GM19324 (cell line): Measurements from ENCODE around the gene SP2.
A peak's percentile ranks its signal among the peaks of the same experiment; 100 is the strongest.

Experiments
- ATAC-seq: cut with Tn5 transposase; IDR thresholded peaks from one replicate; pipeline ENCODE4 v1.9.1; 2021; ENCODE audit warnings: mild to moderate bottlenecking, moderate library complexity; ENCODE audit not compliant: unreplicated experiment, low FRiP score

The SP2 gene

GRCh38 chr17:47888293-47888692 lies 7.7 kb upstream of the SP2 start:
- no peak for ATAC-seq

DNA sequence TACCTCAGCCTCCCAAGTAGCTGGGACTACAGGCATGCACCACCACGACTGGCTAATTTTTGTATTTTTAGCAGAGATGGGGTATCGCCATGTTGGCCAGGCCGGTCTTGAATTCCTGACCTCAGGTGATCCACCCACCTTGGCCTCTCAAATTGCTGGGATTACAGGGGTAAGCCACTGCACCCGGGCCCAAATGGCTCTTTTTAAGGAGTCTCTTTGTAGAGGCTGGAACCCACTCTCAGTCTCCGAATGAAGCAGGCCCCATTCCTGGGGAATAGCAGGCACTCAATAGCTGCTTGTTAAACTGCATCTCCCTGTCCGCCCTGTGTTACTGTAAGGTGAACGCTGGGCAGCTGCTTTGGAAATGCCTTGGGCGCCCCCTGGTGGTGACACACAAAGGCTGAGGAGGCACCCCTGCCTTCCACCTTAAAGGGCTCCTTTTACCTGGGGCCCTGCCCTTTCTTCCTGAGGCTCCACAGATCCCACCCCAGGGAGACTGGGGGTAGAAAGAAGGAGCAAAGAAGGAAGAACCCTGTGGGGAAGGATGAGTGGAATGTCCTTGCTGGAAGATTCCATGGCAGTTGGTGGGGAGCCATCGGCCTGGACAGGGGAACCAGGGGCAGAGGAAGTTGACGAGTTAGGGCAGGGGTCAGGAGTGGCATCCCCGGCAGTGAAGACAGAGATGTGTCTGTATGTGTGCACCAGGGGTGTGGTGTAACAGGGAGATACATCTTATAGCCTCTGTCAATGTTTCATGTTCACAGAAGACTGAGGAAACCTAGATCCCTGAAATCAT lies 6.1 kb upstream of the SP2 start:
- peak; percentile 43 for ATAC-seq

DNA sequence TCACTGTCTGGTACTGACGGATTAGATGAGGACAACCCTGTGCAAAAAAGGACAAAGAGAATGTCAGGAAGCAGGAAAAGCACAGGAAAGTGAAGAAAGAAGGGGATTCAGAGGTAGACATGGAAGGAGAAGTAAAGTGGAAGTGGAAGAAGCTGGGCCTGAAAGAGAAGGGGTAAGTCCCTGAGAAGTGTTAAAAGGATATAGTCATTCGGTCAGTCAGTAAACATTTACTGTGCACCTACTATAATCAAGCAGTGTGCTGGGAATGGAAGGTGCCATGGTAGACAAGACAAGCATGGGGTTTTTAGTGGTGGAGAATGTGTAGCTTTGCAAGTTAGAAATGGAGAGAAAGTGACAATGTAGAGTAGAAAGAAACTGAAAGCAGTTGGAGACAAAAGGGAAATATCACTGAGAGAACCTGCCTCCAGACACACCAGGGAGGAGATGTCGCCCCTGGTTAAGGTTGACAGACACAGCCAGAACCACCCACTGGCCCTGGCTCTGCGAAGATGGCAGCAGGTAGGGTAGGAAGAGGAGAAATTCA lies 4.4 kb upstream of the SP2 start:
- no peak for ATAC-seq

GRCh38 chr17:47894498-47895346 lies 1.3 kb upstream of the SP2 start:
- ATAC-seq = no peak

DNA sequence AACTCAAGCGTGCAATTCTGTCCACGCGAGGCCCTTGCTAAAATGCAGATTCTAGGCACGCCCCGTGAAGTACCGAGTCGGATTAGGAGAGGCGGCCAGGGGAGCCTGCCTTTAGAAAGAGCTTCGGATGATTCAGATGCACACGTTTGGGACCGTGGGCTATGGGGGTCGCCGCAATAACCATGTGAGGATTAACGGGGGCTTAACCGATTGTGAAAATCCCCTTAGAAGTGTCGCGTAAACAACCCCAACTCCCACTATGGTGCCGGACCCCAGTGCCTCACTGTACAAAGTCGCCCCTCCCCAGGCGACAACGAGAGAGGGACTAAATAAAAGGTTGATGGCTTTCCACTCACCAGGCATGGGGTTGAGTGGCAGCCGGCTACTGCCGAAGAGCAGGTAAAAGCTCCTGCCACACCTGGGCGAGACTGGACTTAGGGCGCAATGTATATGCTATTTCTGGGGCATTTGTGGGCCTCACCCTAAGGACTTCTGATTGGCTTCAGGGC lies 635 bp upstream of the SP2 start:
- ATAC-seq = no peak

- no peak for ATAC-seq
These were observed 845 bp downstream of the SP2 start for GRCh38 chr17:47896672-47897490.

DNA sequence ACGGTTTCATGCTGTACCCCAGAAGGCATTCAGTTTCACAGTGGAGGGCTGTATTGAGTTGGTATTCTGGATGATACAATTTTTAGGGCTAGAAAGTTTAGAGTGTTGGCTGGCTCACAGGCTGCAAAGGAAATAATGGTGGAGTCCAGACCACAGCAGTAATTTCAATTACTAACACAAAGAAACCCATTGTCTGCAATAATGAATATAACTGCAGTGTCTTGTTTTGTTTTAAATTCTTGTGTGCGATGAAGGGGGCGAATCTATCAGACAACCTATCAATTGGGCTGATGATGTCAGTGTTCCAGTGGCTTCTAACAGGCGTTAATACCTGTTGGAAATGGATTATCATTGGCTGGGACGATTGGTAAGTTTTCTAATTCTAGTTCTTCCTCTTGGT lies 1.5 kb downstream of the SP2 start:
- no peak for ATAC-seq

- ATAC-seq = no peak
These were observed 2.2 kb downstream of the SP2 start for GRCh38 chr17:47898241-47898640.

DNA sequence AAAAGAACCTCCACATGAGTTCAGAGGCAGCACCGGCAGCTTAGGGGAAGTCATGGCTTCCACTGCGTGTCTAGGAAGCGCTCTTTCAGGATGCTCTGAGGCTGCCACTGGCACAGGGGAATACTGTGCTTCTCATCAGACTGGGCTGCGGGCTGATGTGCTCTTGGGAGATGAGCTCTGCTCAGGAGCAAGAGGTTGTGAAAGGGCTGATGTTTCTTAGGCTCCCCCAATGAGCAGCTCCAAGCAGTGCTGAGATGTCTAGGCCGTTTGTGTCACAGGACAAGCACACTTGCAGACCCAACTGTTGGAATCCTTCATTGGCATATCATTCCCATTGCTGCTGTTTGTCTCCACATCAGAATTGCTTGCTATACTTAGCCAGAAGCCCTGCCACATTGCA lies 3.6 kb downstream of the SP2 start:
- ATAC-seq = no peak

DNA sequence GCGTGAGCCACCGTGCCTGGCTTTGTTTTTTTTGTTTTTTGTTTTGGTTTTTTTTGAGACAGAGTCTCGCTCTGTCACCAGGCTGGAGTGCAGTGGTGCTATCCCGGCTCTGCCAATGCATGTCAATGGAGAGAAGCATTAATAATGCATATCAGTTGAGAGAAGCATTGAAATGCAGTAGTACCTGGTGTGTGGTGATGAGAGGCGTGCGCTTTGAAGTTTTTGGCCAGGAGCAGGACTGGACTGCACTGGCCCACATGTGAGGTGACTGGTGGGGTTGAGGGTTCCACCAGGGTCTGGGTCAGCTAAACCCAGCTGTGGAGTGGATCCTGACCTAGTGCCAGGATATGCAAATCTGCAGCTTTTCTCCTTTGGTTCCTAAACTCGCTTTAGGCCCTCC lies 5.4 kb downstream of the SP2 start:
- no peak for ATAC-seq

DNA sequence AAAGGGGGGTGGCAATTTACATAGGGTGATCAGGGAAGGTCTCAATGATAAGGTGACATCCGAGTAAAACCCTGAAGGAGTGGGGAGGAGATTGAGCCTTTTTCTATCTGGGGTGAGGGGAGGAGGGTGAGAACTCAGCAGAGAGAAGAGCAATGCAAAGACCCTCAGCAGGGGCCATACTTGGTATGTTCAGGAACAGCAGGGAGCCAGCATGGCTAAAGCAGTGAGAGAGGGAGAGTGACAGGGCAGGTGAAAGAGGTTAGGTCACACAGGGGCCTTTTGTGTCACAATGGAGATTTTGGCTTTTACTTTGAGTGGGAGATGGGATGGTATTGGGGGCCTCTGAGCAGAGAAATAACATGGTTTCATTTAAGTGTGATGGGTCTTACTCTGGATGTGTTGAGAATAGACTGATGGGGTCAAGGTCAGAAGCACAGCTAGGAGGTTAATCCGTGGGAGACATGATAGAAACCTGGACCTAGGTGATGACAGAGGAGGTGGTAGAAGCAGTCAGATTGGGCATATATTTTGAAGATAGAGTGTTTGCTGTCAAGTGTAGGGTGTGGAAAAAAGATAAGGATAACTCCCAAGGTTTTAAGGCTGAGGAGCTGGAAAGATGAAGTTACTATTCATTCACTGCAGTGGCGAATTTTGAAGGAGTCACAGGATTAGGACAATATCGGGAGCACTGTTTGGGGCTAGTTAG lies 6.2 kb downstream of the SP2 start:
- ATAC-seq = no peak

DNA sequence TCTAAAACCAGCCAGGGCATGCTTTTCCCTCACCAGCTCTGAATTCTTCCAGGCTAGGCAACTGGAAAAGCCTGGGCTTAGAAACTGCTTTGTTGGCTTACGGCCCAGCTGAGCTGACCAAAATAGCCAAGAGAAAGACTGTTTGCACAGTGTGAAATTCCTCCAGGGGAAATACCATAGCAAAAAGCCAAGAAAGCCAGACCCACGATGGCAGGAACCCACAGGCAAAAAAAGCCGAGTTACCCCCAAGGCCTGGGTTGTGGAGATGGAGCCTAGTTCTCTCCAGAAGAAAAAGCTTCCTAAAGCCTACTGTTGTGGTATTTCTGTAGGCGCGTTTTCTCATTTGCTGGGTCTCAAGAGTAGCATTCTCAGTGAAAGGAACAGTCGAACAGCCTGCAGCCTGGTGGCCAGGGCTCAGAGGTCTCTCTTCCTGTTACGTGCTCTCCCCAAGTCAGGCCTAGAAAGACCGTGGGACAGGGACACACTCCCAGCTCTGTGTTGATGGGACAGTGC lies 9.2 kb downstream of the SP2 start:
- ATAC-seq = no peak

GRCh38 chr17:47906443-47906842 lies 10.4 kb downstream of the SP2 start:
- ATAC-seq = no peak

DNA sequence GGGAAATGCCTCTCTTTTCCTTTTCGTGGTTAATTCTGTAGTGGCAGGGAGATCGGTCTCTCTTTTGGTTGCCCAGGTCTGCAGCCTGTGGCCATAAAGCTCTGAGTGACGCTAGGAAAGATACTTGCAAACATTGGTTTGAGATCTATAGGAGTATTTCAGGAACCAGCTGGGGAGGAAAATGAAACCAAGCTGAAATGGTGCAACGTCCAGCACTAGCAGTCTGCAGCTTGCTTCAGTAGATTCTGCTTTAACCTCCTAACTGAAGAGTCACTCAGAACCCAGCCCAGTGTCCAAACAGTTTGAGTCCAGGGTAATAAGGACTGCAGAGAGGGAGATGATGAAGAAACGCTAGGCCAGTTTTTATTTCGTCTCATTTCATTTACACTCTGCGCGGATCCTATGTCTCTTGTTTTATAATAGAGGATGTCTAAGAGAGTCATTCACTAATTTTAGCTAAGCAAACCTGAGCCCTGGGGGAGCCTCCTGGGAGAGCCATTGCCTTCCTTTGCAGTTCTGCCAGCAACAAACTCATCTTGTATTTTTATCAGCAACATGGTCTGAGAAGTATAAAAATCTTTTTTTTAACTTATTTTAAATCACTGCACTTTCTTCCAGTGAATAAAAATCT lies 12.0 kb downstream of the SP2 start:
- no peak for ATAC-seq

DNA sequence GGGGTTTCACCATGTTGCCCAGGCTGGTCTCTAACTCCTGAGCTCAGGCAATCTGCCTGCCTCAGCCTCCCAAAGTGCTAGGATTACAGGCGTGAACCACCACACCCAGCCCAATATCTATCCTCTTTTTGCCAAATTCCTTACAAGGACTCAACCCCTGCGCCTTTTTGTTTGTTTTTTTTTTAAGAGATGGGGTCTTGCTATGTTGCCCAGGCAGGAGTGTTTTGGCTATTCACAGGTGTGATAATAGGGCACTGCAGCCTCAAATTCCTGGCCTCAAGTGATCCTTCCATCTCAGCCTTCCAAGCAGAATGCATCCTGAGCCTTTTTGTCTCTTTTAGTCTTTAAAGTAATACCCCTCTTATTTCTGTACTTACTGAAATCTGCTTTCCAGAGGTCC lies 17.0 kb downstream of the SP2 start:
- ATAC-seq = no peak

- ATAC-seq = no peak
These were observed 18.4 kb downstream of the SP2 start for GRCh38 chr17:47914306-47914948.

GRCh38 chr17:47915776-47916398 lies 19.9 kb downstream of the SP2 start:
- ATAC-seq = no peak

- ATAC-seq = no peak
These were observed 20.6 kb downstream of the SP2 start for GRCh38 chr17:47916489-47917208.
